Neural cell (in vitro differentiated cells): Measurements from ENCODE around the gene NXPE1. TPM values are rescaled to one million over a fixed set of nuclear protein-coding genes. Genes with fewer than 3 reads are reported as not detected.

Experiments
- H2AFZ ChIP-seq: fragments of 200-600, 300-800 bp; sonication (generic), shearing (Covaris generic); 2 replicates; pipeline ENCODE4 v1.6.0; 2014; ENCODE audit warnings: low read depth, mild to moderate bottlenecking, antibody characterized with exemption, low read length, moderate library complexity
- H3F3A ChIP-seq: fragments of 200-600 bp; shearing (Covaris generic); 2 replicates; pipeline ENCODE4 v1.6.1; 2016; ENCODE audit warnings: mild to moderate bottlenecking, moderate library complexity, mixed read lengths, antibody characterized with exemption, low read length; ENCODE audit not compliant: insufficient read depth, poor library complexity, severe bottlenecking
- H3K27ac ChIP-seq: fragments of 200-600, 300-800 bp; sonication (generic), shearing (Covaris generic); 2 replicates; pipeline ENCODE4 v1.5.1; 2014; ENCODE audit warnings: mild to moderate bottlenecking, low read length, moderate library complexity
- H3K27me3 ChIP-seq: fragments of 300-800, 200-600 bp; sonication (generic), shearing (Covaris generic); 2 replicates; pipeline ENCODE4 v1.6.0; 2014; ENCODE audit warnings: mild to moderate bottlenecking, low read depth, low read length, moderate library complexity; ENCODE audit not compliant: insufficient read depth
- H3K36me3 ChIP-seq: fragments of 300-800, 200-600 bp; sonication (generic), shearing (Covaris generic); 2 replicates; pipeline ENCODE4 v1.5.1; 2014; ENCODE audit warnings: mild to moderate bottlenecking, antibody characterized with exemption, low read length, moderate library complexity; ENCODE audit not compliant: insufficient read depth
- H3K4me2 ChIP-seq: fragments of 300-800, 200-600 bp; sonication (generic), shearing (Covaris generic); 2 replicates; pipeline ENCODE4 v1.6.0; 2014; ENCODE audit warnings: mild to moderate bottlenecking, low read length
- H3K4me3 ChIP-seq: fragments of 300-800, 200-600 bp; sonication (generic), shearing (Covaris generic); 2 replicates; pipeline ENCODE4 v1.5.1; 2014; ENCODE audit warnings: mild to moderate bottlenecking, low read length, moderate library complexity
- H3K79me2 ChIP-seq: fragments of 200-600 bp; shearing (Covaris generic); replicated peaks from 2 replicates; pipeline ENCODE4 v1.6.0; 2014; ENCODE audit warnings: mild to moderate bottlenecking, low read length, moderate library complexity; ENCODE audit not compliant: insufficient read depth
- H3K9ac ChIP-seq: fragments of 300-800, 200-600 bp; sonication (generic), shearing (Covaris generic); 2 replicates; pipeline ENCODE4 v1.6.1; 2016; ENCODE audit warnings: mild to moderate bottlenecking, low read length, mixed read lengths
- H3K9me2 ChIP-seq: fragments of 200-600 bp; shearing (Covaris generic); 2 replicates; pipeline ENCODE4 v1.6.1; 2016; ENCODE audit warnings: mild to moderate bottlenecking, low read length, mixed read lengths; ENCODE audit not compliant: insufficient read depth
- H3K9me3 ChIP-seq: fragments of 200-600, 300-800 bp; sonication (generic), shearing (Covaris generic); 2 replicates; pipeline ENCODE4 v1.6.1; 2016; ENCODE audit warnings: mild to moderate bottlenecking, mixed run types, low read length, moderate library complexity, mixed read lengths
- H4K20me1 ChIP-seq: fragments of 200-600 bp; shearing (Covaris generic); 2 replicates; pipeline ENCODE4 v1.6.1; 2016; ENCODE audit warnings: mild to moderate bottlenecking, mixed run types; ENCODE audit not compliant: insufficient read depth
- CTCF ChIP-seq: fragments of 450-650 bp; IDR thresholded peaks from 2 replicates; pipeline ENCODE4 v1.5.1; 2014; ENCODE audit warnings: antibody characterized with exemption, mild to moderate bottlenecking, moderate library complexity; ENCODE audit not compliant: poor library complexity, severe bottlenecking
- EP300 ChIP-seq: fragments of 450-650 bp; conservative IDR thresholded peaks from 2 replicates; pipeline ENCODE4 v1.6.1; 2014; ENCODE audit warnings: antibody characterized with exemption, mild to moderate bottlenecking, moderate library complexity; ENCODE audit not compliant: poor library complexity, severe bottlenecking
- EZH2 ChIP-seq: fragments of 200-600, 300-800 bp; shearing (Covaris generic), sonication (generic); IDR thresholded peaks from 2 replicates; pipeline ENCODE4 v1.6.1; 2014; ENCODE audit warnings: antibody characterized with exemption, low read length, borderline replicate concordance, mild to moderate bottlenecking; ENCODE audit not compliant: insufficient read depth, poor library complexity, severe bottlenecking
- MXI1 ChIP-seq: fragments of 450-650 bp; conservative IDR thresholded peaks from 2 replicates; pipeline ENCODE4 v1.6.1; 2014; ENCODE audit warnings: antibody characterized with exemption, mild to moderate bottlenecking; ENCODE audit not compliant: poor library complexity, severe bottlenecking
- POLR2AphosphoS5 ChIP-seq: IDR thresholded peaks from 2 replicates; pipeline ENCODE4 v1.6.1; 2012
- RAD21 ChIP-seq: fragments of 450-650 bp; conservative IDR thresholded peaks from 2 replicates; pipeline ENCODE4 v1.6.1; 2014; ENCODE audit warnings: antibody characterized with exemption, mild to moderate bottlenecking, moderate library complexity
- REST ChIP-seq: IDR thresholded peaks from 2 replicates; pipeline ENCODE4 v1.6.1; 2012; ENCODE audit warnings: borderline replicate concordance
- SMC3 ChIP-seq: fragments of 450-650 bp; conservative IDR thresholded peaks from 2 replicates; pipeline ENCODE4 v1.6.1; 2014; ENCODE audit warnings: antibody characterized with exemption, mild to moderate bottlenecking, moderate library complexity; ENCODE audit not compliant: poor library complexity
- TAF1 ChIP-seq: IDR thresholded peaks from 2 replicates; pipeline ENCODE4 v1.6.1; 2012; ENCODE audit warnings: low read depth
- polyA plus RNA-seq: library from polyadenylated mRNA; depleted of rRNA; stranded (reverse); fragments of >200 nt; gene quantifications from 2 replicates; pipeline ENCODE4 v1.2.3, GENCODE V29; 2014

The NXPE1 gene
- polyA plus RNA-seq, 1 donor from 2014 or later, result not detected

- Histone ChIP-seq H4K20me1 (no peaks in the 10 kb centered on the region), H3K4me3 (no peak overlapping the region)
Measured at GRCh38 chr11:114482114-114482513, 77.6 kb downstream of the NXPE1 start.

GRCh38 chr11:114479331-114479730 lies 80.3 kb downstream of the NXPE1 start:
- H3K9ac ChIP-seq, result no peak overlapping the region
- no peaks in the 10 kb centered on the region for H3K27me3 ChIP-seq
- no peak overlapping the region for H2AFZ ChIP-seq
- no peak overlapping the region for H3K27ac ChIP-seq
- H3K4me2 ChIP-seq, result no peak overlapping the region
- no peaks in the 10 kb centered on the region for H4K20me1 ChIP-seq
- H3F3A ChIP-seq, result no peaks in the 10 kb centered on the region
- H3K36me3 ChIP-seq, result no peaks in the 10 kb centered on the region
- H3K9me2 ChIP-seq, result no peaks in the 10 kb centered on the region
- no peak overlapping the region for H3K4me3 ChIP-seq
- H3K9me3 ChIP-seq, result no peaks in the 10 kb centered on the region
- H3K79me2 ChIP-seq, result no peaks in the 10 kb centered on the region
- TF ChIP-seq SMC3, result no peak
- no peak for TF ChIP-seq POLR2AphosphoS5
- TF ChIP-seq CTCF, result no peak
- TF ChIP-seq RAD21, result no peak
- no peak for TF ChIP-seq REST
- TF ChIP-seq EZH2, result no peak

More at GRCh38 chr11:114482114-114482513, 77.6 kb downstream of the NXPE1 start:
- Histone ChIP-seq H3K9me3 (no peaks in the 10 kb centered on the region), H3K27ac (no peak overlapping the region), H3K9ac (no peak overlapping the region), H3K4me2 (no peak overlapping the region), H3K79me2 (no peaks in the 10 kb centered on the region), H3K36me3 (no peaks in the 10 kb centered on the region), H3K27me3 (no peaks in the 10 kb centered on the region), H3K9me2 (no peaks in the 10 kb centered on the region), H2AFZ (no peak overlapping the region), H3F3A (no peaks in the 10 kb centered on the region)
- TF ChIP-seq RAD21, result no peak
- no peak for TF ChIP-seq TAF1
- TF ChIP-seq EP300, result no peak
- no peak for TF ChIP-seq EZH2
- TF ChIP-seq MXI1, result no peak
- TF ChIP-seq CTCF, result no peak
- no peak for TF ChIP-seq POLR2AphosphoS5
- TF ChIP-seq SMC3, result no peak
- TF ChIP-seq REST, result no peak
